ENCODE data around the gene GAB4. TPM values are rescaled to one million over a fixed set of nuclear protein-coding genes. Genes with fewer than 3 reads are reported as not detected.

The GAB4 gene
- total and polyA plus RNA-seq, 10 of the 15 experiments (the other 5 are each of a cell fraction or from before 2014, with no cell fraction given) = not detected

DNA sequence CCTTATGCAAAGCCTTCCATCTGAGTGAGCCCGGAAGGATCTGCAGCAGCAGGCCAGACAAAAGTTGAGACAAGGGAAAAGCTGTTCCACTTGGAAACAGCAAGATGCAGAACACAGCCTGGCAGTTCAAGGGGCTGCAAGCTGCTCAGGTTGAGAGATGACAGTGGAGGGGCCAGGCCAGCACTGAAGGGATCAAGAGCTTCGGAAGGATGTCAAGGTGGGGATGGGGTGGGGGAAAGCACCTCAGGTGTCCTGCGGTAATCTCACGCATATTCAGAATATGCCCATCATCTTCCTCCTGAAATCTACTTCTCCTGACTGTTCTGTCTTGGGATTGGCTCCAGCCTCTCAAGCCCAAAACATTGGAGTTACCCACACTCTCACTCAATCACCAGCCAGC is 35.7 kb downstream of the GAB4 start (continued):
- TF ChIP-seq, protein P1, sequence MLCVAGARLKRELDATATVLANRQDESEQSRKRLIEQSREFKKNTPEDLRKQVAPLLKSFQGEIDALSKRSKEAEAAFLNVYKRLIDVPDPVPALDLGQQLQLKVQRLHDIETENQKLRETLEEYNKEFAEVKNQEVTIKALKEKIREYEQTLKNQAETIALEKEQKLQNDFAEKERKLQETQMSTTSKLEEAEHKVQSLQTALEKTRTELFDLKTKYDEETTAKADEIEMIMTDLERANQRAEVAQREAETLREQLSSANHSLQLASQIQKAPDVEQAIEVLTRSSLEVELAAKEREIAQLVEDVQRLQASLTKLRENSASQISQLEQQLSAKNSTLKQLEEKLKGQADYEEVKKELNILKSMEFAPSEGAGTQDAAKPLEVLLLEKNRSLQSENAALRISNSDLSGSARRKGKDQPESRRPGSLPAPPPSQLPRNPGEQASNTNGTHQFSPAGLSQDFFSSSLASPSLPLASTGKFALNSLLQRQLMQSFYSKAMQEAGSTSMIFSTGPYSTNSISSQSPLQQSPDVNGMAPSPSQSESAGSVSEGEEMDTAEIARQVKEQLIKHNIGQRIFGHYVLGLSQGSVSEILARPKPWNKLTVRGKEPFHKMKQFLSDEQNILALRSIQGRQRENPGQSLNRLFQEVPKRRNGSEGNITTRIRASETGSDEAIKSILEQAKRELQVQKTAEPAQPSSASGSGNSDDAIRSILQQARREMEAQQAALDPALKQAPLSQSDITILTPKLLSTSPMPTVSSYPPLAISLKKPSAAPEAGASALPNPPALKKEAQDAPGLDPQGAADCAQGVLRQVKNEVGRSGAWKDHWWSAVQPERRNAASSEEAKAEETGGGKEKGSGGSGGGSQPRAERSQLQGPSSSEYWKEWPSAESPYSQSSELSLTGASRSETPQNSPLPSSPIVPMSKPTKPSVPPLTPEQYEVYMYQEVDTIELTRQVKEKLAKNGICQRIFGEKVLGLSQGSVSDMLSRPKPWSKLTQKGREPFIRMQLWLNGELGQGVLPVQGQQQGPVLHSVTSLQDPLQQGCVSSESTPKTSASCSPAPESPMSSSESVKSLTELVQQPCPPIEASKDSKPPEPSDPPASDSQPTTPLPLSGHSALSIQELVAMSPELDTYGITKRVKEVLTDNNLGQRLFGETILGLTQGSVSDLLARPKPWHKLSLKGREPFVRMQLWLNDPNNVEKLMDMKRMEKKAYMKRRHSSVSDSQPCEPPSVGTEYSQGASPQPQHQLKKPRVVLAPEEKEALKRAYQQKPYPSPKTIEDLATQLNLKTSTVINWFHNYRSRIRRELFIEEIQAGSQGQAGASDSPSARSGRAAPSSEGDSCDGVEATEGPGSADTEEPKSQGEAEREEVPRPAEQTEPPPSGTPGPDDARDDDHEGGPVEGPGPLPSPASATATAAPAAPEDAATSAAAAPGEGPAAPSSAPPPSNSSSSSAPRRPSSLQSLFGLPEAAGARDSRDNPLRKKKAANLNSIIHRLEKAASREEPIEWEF (IDR thresholded peaks at IDR 0.05; ENCODE audit: insufficient replicate concordance, low read depth, low read length) = no peak
- TF ChIP-seq CBX5 (IDR thresholded peaks at IDR 0.05; ENCODE audit: low read depth) (no peak), NR2F1 (conservative IDR thresholded peaks at IDR 0.05) (no peak), SIX5 (IDR thresholded peaks at IDR 0.05; ENCODE audit: low read depth, low read length, severe bottlenecking) (no peak), STAT3 (IDR thresholded peaks at IDR 0.05; ENCODE audit: low read depth, low read length) (no peak), SMAD5 (IDR thresholded peaks at IDR 0.05; ENCODE audit: low read depth) (no peak)
- TF ChIP-seq, protein P2, sequence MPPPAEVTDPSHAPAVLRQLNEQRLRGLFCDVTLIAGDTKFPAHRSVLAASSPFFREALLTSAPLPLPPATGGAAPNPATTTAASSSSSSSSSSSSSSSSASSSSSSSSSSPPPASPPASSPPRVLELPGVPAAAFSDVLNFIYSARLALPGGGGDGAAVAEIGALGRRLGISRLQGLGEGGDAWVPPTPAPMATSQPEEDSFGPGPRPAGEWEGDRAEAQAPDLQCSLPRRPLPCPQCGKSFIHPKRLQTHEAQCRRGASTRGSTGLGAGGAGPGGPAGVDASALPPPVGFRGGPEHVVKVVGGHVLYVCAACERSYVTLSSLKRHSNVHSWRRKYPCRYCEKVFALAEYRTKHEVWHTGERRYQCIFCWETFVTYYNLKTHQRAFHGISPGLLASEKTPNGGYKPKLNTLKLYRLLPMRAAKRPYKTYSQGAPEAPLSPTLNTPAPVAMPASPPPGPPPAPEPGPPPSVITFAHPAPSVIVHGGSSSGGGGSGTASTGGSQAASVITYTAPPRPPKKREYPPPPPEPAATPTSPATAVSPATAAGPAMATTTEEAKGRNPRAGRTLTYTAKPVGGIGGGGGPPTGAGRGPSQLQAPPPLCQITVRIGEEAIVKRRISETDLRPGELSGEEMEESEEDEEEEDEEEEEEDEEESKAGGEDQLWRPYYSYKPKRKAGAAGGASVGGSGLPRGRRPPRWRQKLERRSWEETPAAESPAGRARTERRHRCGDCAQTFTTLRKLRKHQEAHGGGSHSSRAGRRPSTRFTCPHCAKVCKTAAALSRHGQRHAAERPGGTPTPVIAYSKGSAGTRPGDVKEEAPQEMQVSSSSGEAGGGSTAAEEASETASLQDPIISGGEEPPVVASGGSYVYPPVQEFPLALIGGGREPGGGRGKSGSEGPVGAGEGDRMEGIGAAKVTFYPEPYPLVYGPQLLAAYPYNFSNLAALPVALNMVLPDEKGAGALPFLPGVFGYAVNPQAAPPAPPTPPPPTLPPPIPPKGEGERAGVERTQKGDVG (CRISPR knock-in tag; IDR thresholded peaks at IDR 0.05) = no peak
